Neural cell (in vitro differentiated cells): ENCODE measurements around the gene COL19A1. TPM values are rescaled to one million over a fixed set of nuclear protein-coding genes. Genes with fewer than 3 reads are reported as not detected.

ENCODE experiments used
- H2AFZ ChIP-seq: fragments of 200-600, 300-800 bp; sonication (generic), shearing (Covaris generic); 2 replicates; pipeline ENCODE4 v1.6.0; 2014; ENCODE audit warnings: low read depth, mild to moderate bottlenecking, antibody characterized with exemption, low read length, moderate library complexity
- H3F3A ChIP-seq: fragments of 200-600 bp; shearing (Covaris generic); 2 replicates; pipeline ENCODE4 v1.6.1; 2016; ENCODE audit warnings: mild to moderate bottlenecking, moderate library complexity, mixed read lengths, antibody characterized with exemption, low read length; ENCODE audit not compliant: insufficient read depth, poor library complexity, severe bottlenecking
- H3K27ac ChIP-seq: fragments of 200-600, 300-800 bp; sonication (generic), shearing (Covaris generic); 2 replicates; pipeline ENCODE4 v1.5.1; 2014; ENCODE audit warnings: mild to moderate bottlenecking, low read length, moderate library complexity
- H3K27me3 ChIP-seq: fragments of 300-800, 200-600 bp; sonication (generic), shearing (Covaris generic); 2 replicates; pipeline ENCODE4 v1.6.0; 2014; ENCODE audit warnings: mild to moderate bottlenecking, low read depth, low read length, moderate library complexity; ENCODE audit not compliant: insufficient read depth
- H3K36me3 ChIP-seq: fragments of 300-800, 200-600 bp; sonication (generic), shearing (Covaris generic); 2 replicates; pipeline ENCODE4 v1.5.1; 2014; ENCODE audit warnings: mild to moderate bottlenecking, antibody characterized with exemption, low read length, moderate library complexity; ENCODE audit not compliant: insufficient read depth
- H3K4me2 ChIP-seq: fragments of 300-800, 200-600 bp; sonication (generic), shearing (Covaris generic); 2 replicates; pipeline ENCODE4 v1.6.0; 2014; ENCODE audit warnings: mild to moderate bottlenecking, low read length
- H3K4me3 ChIP-seq: fragments of 300-800, 200-600 bp; sonication (generic), shearing (Covaris generic); 2 replicates; pipeline ENCODE4 v1.5.1; 2014; ENCODE audit warnings: mild to moderate bottlenecking, low read length, moderate library complexity
- H3K79me2 ChIP-seq: fragments of 200-600 bp; shearing (Covaris generic); replicated peaks from 2 replicates; pipeline ENCODE4 v1.6.0; 2014; ENCODE audit warnings: mild to moderate bottlenecking, low read length, moderate library complexity; ENCODE audit not compliant: insufficient read depth
- H3K9ac ChIP-seq: fragments of 300-800, 200-600 bp; sonication (generic), shearing (Covaris generic); 2 replicates; pipeline ENCODE4 v1.6.1; 2016; ENCODE audit warnings: mild to moderate bottlenecking, low read length, mixed read lengths
- H3K9me2 ChIP-seq: fragments of 200-600 bp; shearing (Covaris generic); 2 replicates; pipeline ENCODE4 v1.6.1; 2016; ENCODE audit warnings: mild to moderate bottlenecking, low read length, mixed read lengths; ENCODE audit not compliant: insufficient read depth
- H3K9me3 ChIP-seq: fragments of 200-600, 300-800 bp; sonication (generic), shearing (Covaris generic); 2 replicates; pipeline ENCODE4 v1.6.1; 2016; ENCODE audit warnings: mild to moderate bottlenecking, mixed run types, low read length, moderate library complexity, mixed read lengths
- H4K20me1 ChIP-seq: fragments of 200-600 bp; shearing (Covaris generic); 2 replicates; pipeline ENCODE4 v1.6.1; 2016; ENCODE audit warnings: mild to moderate bottlenecking, mixed run types; ENCODE audit not compliant: insufficient read depth
- EP300 ChIP-seq: fragments of 450-650 bp; conservative IDR thresholded peaks from 2 replicates; pipeline ENCODE4 v1.6.1; 2014; ENCODE audit warnings: antibody characterized with exemption, mild to moderate bottlenecking, moderate library complexity; ENCODE audit not compliant: poor library complexity, severe bottlenecking
- EZH2 ChIP-seq: fragments of 200-600, 300-800 bp; shearing (Covaris generic), sonication (generic); IDR thresholded peaks from 2 replicates; pipeline ENCODE4 v1.6.1; 2014; ENCODE audit warnings: antibody characterized with exemption, low read length, borderline replicate concordance, mild to moderate bottlenecking; ENCODE audit not compliant: insufficient read depth, poor library complexity, severe bottlenecking
- MXI1 ChIP-seq: fragments of 450-650 bp; conservative IDR thresholded peaks from 2 replicates; pipeline ENCODE4 v1.6.1; 2014; ENCODE audit warnings: antibody characterized with exemption, mild to moderate bottlenecking; ENCODE audit not compliant: poor library complexity, severe bottlenecking
- POLR2AphosphoS5 ChIP-seq: IDR thresholded peaks from 2 replicates; pipeline ENCODE4 v1.6.1; 2012
- RAD21 ChIP-seq: fragments of 450-650 bp; conservative IDR thresholded peaks from 2 replicates; pipeline ENCODE4 v1.6.1; 2014; ENCODE audit warnings: antibody characterized with exemption, mild to moderate bottlenecking, moderate library complexity
- SMC3 ChIP-seq: fragments of 450-650 bp; conservative IDR thresholded peaks from 2 replicates; pipeline ENCODE4 v1.6.1; 2014; ENCODE audit warnings: antibody characterized with exemption, mild to moderate bottlenecking, moderate library complexity; ENCODE audit not compliant: poor library complexity
- TAF1 ChIP-seq: IDR thresholded peaks from 2 replicates; pipeline ENCODE4 v1.6.1; 2012; ENCODE audit warnings: low read depth
- polyA plus RNA-seq: library from polyadenylated mRNA; depleted of rRNA; stranded (reverse); fragments of >200 nt; gene quantifications from 2 replicates; pipeline ENCODE4 v1.2.3, GENCODE V29; 2014
- TF ChIP-seq, protein P1 (sequence below): fragments of 450-650 bp; IDR thresholded peaks from 2 replicates; pipeline ENCODE4 v1.5.1; 2014; ENCODE audit warnings: antibody characterized with exemption, mild to moderate bottlenecking, moderate library complexity; ENCODE audit not compliant: poor library complexity, severe bottlenecking
- TF ChIP-seq, protein P2 (sequence below): IDR thresholded peaks from 2 replicates; pipeline ENCODE4 v1.6.1; 2012; ENCODE audit warnings: borderline replicate concordance

The COL19A1 gene
- polyA plus RNA-seq, 1 donor from 2014 or later: 0.24 TPM

DNA sequence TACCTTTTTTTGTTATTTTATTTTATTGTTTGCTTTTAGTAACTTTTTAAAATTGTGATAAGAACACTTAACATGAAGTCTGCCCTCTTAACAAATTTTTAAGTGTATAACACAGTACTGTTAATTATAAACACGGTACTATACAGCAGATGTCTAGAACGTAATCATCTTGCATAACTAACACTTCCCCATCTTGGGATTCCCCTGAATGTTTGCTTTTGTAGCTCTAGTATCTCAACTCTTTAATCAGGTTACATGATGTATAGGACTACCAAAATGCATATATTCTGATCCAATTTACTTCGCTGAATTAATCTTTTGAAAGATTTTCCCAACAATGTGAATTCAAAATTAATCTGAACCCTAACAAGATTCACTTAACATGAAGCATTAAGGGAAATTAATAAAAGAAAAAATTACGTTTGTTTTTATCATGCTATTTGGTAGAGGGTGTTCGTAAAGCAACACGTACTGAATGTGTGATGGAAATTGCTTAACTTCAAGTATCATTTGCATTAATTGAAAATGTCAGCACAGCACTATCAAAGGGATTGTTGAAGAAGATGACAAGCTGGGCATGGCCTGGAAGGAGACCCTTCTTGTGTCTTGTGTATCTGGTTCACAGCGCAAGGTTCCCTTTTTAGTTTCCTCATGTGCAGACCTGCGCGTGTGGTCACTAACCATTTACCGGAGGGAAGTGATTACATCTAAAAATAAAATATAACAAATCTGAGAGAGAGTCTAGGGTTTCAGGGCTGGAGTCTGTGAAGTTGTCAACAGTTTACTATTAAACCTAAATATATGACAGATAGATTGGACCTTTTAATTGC lies 15.2 kb downstream of the COL19A1 start:
- no peaks in the 10 kb centered on the region for H3K9me2 ChIP-seq
- no peaks in the 10 kb centered on the region for H3K27me3 ChIP-seq
- no peaks in the 10 kb centered on the region for H3K79me2 ChIP-seq
- H3K36me3 ChIP-seq: no peaks in the 10 kb centered on the region
- H2AFZ ChIP-seq: no peak overlapping the region
- H3K4me2 ChIP-seq: no peak overlapping the region
- no peak overlapping the region for H3K27ac ChIP-seq
- no peak overlapping the region for H3K4me3 ChIP-seq
- no peak for TF ChIP-seq SMC3
- TF ChIP-seq EP300: no peak
- TF ChIP-seq POLR2AphosphoS5: no peak
- no peaks in the 10 kb centered on the region for H3F3A ChIP-seq
- H3K9ac ChIP-seq: no peak overlapping the region
- no peaks in the 10 kb centered on the region for H4K20me1 ChIP-seq
- H3K9me3 ChIP-seq: no peaks in the 10 kb centered on the region

DNA sequence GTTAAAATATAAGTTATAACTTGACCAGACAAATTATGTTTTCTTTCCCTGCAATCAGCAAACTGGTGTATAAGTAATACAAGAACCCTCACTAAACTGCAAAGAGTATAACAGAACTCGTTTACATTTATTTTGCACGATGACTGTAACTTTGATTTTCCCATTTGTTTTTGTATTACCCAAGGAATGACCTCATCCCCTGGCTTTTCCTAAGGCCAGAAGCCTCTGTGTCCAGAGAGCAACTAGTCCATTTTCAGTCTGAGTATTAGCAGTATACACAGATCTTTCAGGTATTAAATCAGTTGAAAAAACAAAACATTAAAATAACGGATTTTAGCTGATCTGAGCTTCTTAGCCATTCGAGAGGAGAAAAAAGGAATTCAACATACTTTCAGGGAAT lies 17.2 kb downstream of the COL19A1 start:
- no peaks in the 10 kb centered on the region for H3K9me3 ChIP-seq
- no peak overlapping the region for H3K27ac ChIP-seq
- H3K79me2 ChIP-seq: no peaks in the 10 kb centered on the region
- H3K27me3 ChIP-seq: no peaks in the 10 kb centered on the region
- H3K9ac ChIP-seq: no peak overlapping the region
- H3K9me2 ChIP-seq: no peaks in the 10 kb centered on the region
- H3K4me3 ChIP-seq: no peak overlapping the region
- no peak overlapping the region for H3K4me2 ChIP-seq
- no peak for TF ChIP-seq EP300
- no peaks in the 10 kb centered on the region for H3F3A ChIP-seq
- no peak overlapping the region for H2AFZ ChIP-seq
- no peaks in the 10 kb centered on the region for H3K36me3 ChIP-seq
- H4K20me1 ChIP-seq: no peaks in the 10 kb centered on the region

DNA sequence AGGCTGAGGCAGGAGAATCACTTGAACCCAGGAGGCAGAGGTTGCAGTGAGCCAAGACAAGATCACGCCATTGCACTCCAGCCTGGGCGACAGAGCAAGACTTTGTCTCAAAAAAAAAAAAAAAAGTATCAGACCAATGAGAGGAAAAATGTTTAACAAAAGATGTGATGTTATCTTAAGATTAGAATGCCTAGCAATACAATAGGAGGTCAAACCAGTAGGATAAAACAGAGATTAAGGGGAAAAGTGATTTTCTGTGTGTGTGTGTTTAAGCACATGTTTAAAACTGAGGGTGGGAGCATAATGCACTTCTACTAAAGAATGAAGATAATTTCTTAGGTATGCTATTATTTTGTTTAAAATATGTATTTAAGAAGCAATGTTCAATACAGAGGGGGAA lies 17.9 kb downstream of the COL19A1 start:
- H3K4me2 ChIP-seq: no peak overlapping the region
- no peaks in the 10 kb centered on the region for H3K27me3 ChIP-seq
- no peaks in the 10 kb centered on the region for H3K9me2 ChIP-seq
- no peaks in the 10 kb centered on the region for H3K9me3 ChIP-seq
- H2AFZ ChIP-seq: no peak overlapping the region
- no peak overlapping the region for H3K4me3 ChIP-seq
- no peak overlapping the region for H3K27ac ChIP-seq
- no peaks in the 10 kb centered on the region for H3K36me3 ChIP-seq
- no peaks in the 10 kb centered on the region for H3F3A ChIP-seq
- no peak for TF ChIP-seq SMC3
- TF ChIP-seq, protein P1, sequence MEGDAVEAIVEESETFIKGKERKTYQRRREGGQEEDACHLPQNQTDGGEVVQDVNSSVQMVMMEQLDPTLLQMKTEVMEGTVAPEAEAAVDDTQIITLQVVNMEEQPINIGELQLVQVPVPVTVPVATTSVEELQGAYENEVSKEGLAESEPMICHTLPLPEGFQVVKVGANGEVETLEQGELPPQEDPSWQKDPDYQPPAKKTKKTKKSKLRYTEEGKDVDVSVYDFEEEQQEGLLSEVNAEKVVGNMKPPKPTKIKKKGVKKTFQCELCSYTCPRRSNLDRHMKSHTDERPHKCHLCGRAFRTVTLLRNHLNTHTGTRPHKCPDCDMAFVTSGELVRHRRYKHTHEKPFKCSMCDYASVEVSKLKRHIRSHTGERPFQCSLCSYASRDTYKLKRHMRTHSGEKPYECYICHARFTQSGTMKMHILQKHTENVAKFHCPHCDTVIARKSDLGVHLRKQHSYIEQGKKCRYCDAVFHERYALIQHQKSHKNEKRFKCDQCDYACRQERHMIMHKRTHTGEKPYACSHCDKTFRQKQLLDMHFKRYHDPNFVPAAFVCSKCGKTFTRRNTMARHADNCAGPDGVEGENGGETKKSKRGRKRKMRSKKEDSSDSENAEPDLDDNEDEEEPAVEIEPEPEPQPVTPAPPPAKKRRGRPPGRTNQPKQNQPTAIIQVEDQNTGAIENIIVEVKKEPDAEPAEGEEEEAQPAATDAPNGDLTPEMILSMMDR: no peak
- no peak for TF ChIP-seq MXI1
- TF ChIP-seq TAF1: no peak
- TF ChIP-seq EZH2: no peak
- TF ChIP-seq, protein P2, sequence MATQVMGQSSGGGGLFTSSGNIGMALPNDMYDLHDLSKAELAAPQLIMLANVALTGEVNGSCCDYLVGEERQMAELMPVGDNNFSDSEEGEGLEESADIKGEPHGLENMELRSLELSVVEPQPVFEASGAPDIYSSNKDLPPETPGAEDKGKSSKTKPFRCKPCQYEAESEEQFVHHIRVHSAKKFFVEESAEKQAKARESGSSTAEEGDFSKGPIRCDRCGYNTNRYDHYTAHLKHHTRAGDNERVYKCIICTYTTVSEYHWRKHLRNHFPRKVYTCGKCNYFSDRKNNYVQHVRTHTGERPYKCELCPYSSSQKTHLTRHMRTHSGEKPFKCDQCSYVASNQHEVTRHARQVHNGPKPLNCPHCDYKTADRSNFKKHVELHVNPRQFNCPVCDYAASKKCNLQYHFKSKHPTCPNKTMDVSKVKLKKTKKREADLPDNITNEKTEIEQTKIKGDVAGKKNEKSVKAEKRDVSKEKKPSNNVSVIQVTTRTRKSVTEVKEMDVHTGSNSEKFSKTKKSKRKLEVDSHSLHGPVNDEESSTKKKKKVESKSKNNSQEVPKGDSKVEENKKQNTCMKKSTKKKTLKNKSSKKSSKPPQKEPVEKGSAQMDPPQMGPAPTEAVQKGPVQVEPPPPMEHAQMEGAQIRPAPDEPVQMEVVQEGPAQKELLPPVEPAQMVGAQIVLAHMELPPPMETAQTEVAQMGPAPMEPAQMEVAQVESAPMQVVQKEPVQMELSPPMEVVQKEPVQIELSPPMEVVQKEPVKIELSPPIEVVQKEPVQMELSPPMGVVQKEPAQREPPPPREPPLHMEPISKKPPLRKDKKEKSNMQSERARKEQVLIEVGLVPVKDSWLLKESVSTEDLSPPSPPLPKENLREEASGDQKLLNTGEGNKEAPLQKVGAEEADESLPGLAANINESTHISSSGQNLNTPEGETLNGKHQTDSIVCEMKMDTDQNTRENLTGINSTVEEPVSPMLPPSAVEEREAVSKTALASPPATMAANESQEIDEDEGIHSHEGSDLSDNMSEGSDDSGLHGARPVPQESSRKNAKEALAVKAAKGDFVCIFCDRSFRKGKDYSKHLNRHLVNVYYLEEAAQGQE: no peak
- no peak for TF ChIP-seq RAD21
- TF ChIP-seq EP300: no peak
- no peak for TF ChIP-seq POLR2AphosphoS5
- no peak overlapping the region for H3K9ac ChIP-seq
- no peaks in the 10 kb centered on the region for H3K79me2 ChIP-seq
- H4K20me1 ChIP-seq: no peaks in the 10 kb centered on the region
